Measurements from ENCODE around the gene NPNT.

DNA sequence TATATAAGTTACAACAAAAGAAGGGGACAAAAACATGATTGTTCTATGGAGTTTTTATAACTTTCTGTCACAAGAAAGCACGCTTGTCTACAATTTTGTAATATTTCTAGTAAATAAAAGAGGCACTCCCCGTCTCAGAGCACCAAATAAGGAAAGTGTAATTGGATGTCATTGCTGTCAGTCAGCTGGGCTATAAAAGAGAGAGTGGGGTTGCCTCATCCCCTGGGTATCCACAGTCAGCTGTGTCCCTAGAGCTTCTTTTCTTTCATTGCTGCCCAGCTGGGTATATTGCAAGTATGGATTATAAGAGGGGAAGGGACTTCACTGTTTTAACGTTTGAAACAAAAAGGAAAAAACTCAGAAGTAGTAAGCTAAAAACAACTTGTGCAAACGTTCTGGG, 61.3 kb downstream of the NPNT start:
- TF ChIP-seq, protein P1, sequence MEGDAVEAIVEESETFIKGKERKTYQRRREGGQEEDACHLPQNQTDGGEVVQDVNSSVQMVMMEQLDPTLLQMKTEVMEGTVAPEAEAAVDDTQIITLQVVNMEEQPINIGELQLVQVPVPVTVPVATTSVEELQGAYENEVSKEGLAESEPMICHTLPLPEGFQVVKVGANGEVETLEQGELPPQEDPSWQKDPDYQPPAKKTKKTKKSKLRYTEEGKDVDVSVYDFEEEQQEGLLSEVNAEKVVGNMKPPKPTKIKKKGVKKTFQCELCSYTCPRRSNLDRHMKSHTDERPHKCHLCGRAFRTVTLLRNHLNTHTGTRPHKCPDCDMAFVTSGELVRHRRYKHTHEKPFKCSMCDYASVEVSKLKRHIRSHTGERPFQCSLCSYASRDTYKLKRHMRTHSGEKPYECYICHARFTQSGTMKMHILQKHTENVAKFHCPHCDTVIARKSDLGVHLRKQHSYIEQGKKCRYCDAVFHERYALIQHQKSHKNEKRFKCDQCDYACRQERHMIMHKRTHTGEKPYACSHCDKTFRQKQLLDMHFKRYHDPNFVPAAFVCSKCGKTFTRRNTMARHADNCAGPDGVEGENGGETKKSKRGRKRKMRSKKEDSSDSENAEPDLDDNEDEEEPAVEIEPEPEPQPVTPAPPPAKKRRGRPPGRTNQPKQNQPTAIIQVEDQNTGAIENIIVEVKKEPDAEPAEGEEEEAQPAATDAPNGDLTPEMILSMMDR (conservative IDR thresholded peaks at IDR 0.05), result no peak
- no peak for TF ChIP-seq ZFX (IDR thresholded peaks at IDR 0.05)

All from C4-2B (cell line).